ENCODE measurements around the gene KIF3A.
"Not testable (repeated sequence)": the region's sequence is repeated elsewhere in the genome, so short reads cannot be mapped to it uniquely, and the experiment has no call there.

The KIF3A gene

GRCh38 chr5:132718544-132719312 lies 18.6 kb downstream of the KIF3A start:
- DNase-seq, result no peak

GRCh38 chr5:132714456-132715307 lies 22.7 kb downstream of the KIF3A start:
- peak; percentile 9 for DNase-seq

GRCh38 chr5:132708645-132709044 lies 28.7 kb downstream of the KIF3A start:
- DNase-seq, result no peak

GRCh38 chr5:132704875-132705274 lies 32.5 kb downstream of the KIF3A start:
- peak; percentile 49 for DNase-seq

- DNase-seq, result no peak
Observed at GRCh38 chr5:132695956-132696355, 41.4 kb downstream of the KIF3A start.

- no peak for DNase-seq
Observed at GRCh38 chr5:132692632-132692967, 44.7 kb downstream of the KIF3A start.

GRCh38 chr5:132691755-132692631 lies 45.4 kb downstream of the KIF3A start:
- not testable (repeated sequence) for DNase-seq

- no peak for DNase-seq
Observed at GRCh38 chr5:132690156-132690555, 47.2 kb downstream of the KIF3A start.

- no peak for DNase-seq
Observed at GRCh38 chr5:132689513-132689912, 47.8 kb downstream of the KIF3A start.

- no peak for DNase-seq
Observed at GRCh38 chr5:132688536-132689339, 48.6 kb downstream of the KIF3A start.

GRCh38 chr5:132687995-132688394 lies 49.4 kb downstream of the KIF3A start:
- DNase-seq, result no peak

- DNase-seq, result no peak
Observed at GRCh38 chr5:132686193-132686592, 51.2 kb downstream of the KIF3A start.

GRCh38 chr5:132684922-132685720 lies 52.2 kb downstream of the KIF3A start:
- no peak for DNase-seq

GRCh38 chr5:132684491-132684890 lies 52.9 kb downstream of the KIF3A start:
- DNase-seq, result no peak

- no peak for DNase-seq
Observed at GRCh38 chr5:132681983-132682382, 55.4 kb downstream of the KIF3A start.

GRCh38 chr5:132681476-132681831 lies 55.9 kb downstream of the KIF3A start:
- DNase-seq, result no peak

- DNase-seq, result no peak
Observed at GRCh38 chr5:132680780-132681475, 56.4 kb downstream of the KIF3A start.

GRCh38 chr5:132679717-132680380 lies 57.5 kb downstream of the KIF3A start:
- DNase-seq, result peak; percentile 57

GRCh38 chr5:132679166-132679565 lies 58.2 kb downstream of the KIF3A start:
- no peak for DNase-seq

GRCh38 chr5:132678735-132679134 lies 58.6 kb downstream of the KIF3A start:
- no peak for DNase-seq
